GM12878 (cell line): Measurements from ENCODE around the gene ZNF276. TPM values are rescaled to one million over a fixed set of nuclear protein-coding genes. Genes with fewer than 3 reads are reported as not detected.

Source experiments
- ATAC-seq: fragments of 200-7000 bp; cut with Tn5 transposase; 3 replicates; pipeline ENCODE4 v1.9.1; 2020; ENCODE audit warnings: mild to moderate bottlenecking, moderate library complexity
- BruUV-seq: library from RNA; stranded (reverse); fragments of 400-500 nt; replicated peaks from 2 replicates; lab custom pipeline; 2021; lab: Mats Ljungman, UMichigan
- CTCF ChIA-PET: fragments of 300-600 bp; sonication (Branson Sonifier 250); formaldehyde crosslinking; extraction: SDS; loops from one replicate; lab custom pipeline; 2021; ENCODE audit warnings: inconsistent platforms; lab: Yijun Ruan, JAX
- POLR2A ChIA-PET: fragments of 350-600 bp; formaldehyde crosslinking; extraction: SDS; loops from one replicate; lab custom pipeline; 2021; ENCODE audit warnings: inconsistent platforms; lab: Charles Lee
- RAD21 ChIA-PET: fragments of 300-600 bp; sonication (Branson Sonifier 250); formaldehyde crosslinking; loops from one replicate; lab custom pipeline; 2023; ENCODE audit warnings: antibody characterized with exemption; ENCODE audit not compliant: unreplicated experiment; lab: Charles Lee
- SMC1A ChIA-PET: fragments of 300-600 bp; sonication (Branson Sonifier 250); formaldehyde crosslinking; loops from one replicate; lab custom pipeline; 2023; ENCODE audit not compliant: unreplicated experiment, uncharacterized antibody; lab: Charles Lee
- DNase-seq: peaks from one replicate; pipeline ENCODE4 v3.0.0-alpha.2; 2011; ENCODE audit warnings: low read depth, low spot score
- FAIRE-seq: peaks from 3 replicates; lab custom pipeline; 2011; peaks lifted over from hg19 to GRCh38; lab: Jason Lieb, UNC
- H2AFZ ChIP-seq: 2 replicates; pipeline ENCODE4 v1.6.0; 2011; ENCODE audit warnings: low read depth, low read length, control low read depth; ENCODE audit not compliant: control insufficient read depth
- H3K27ac ChIP-seq: 2 replicates; pipeline ENCODE4 v1.5.1; 2011; ENCODE audit warnings: control low read depth; ENCODE audit not compliant: control insufficient read depth, insufficient read depth
- H3K27me3 ChIP-seq, 2 experiments: replicated peaks in 1 of 2; 2 replicates each; pipeline versions ENCODE4 v1.6.0 to v1.6.1; 2011; ENCODE audit warnings: low read length in 1 of 2; ENCODE audit not compliant: control insufficient read depth in 2 of 2, insufficient read depth in 2 of 2
- H3K36me3 ChIP-seq, 2 experiments: 2 replicates each; pipeline ENCODE4 v1.5.1; 2011; ENCODE audit warnings: low read length in 1 of 2; ENCODE audit not compliant: control insufficient read depth in 2 of 2, insufficient read depth in 2 of 2
- H3K4me1 ChIP-seq: 2 replicates; pipeline ENCODE4 v1.6.1; 2011; ENCODE audit warnings: mild to moderate bottlenecking, low read length, moderate library complexity, mixed read lengths; ENCODE audit not compliant: control insufficient read depth, insufficient read depth
- H3K4me2 ChIP-seq: 2 replicates; pipeline ENCODE4 v1.6.0; 2011; ENCODE audit warnings: control low read depth; ENCODE audit not compliant: control insufficient read depth, insufficient read depth
- H3K4me3 ChIP-seq: fragments of 200-600 bp; sonication (generic); 2 replicates; pipeline ENCODE4 v1.5.1; 2016
- H3K79me2 ChIP-seq: 2 replicates; pipeline ENCODE4 v1.6.0; 2011; ENCODE audit warnings: low read length; ENCODE audit not compliant: control insufficient read depth, insufficient read depth
- H3K9ac ChIP-seq: 2 replicates; pipeline ENCODE4 v1.8.0; 2011; ENCODE audit warnings: low read length, control low read depth, mixed read lengths; ENCODE audit not compliant: control insufficient read depth, insufficient read depth
- H3K9me3 ChIP-seq: replicated peaks from 3 replicates; pipeline ENCODE4 v1.5.1; 2011; ENCODE audit warnings: mild to moderate bottlenecking, low read length; ENCODE audit not compliant: control insufficient read depth, insufficient read depth
- H4K20me1 ChIP-seq: 2 replicates; pipeline ENCODE4 v1.6.0; 2011; ENCODE audit not compliant: control insufficient read depth, insufficient read depth
- ASH2L ChIP-seq: fragments of 300-600, 200-600 bp; sonication (generic); IDR thresholded peaks from 2 replicates; pipeline ENCODE4 v1.6.1; 2017; ENCODE audit warnings: low read depth, mild to moderate bottlenecking, borderline replicate concordance
- BCL11A ChIP-seq: IDR thresholded peaks from 2 replicates; pipeline ENCODE4 v1.6.1; 2011; ENCODE audit warnings: low read depth, low read length
- CHD4 ChIP-seq: fragments of 200-600 bp; sonication (generic); IDR thresholded peaks from 2 replicates; pipeline ENCODE4 v1.6.1; 2016; ENCODE audit warnings: mild to moderate bottlenecking
- GABPA ChIP-seq: IDR thresholded peaks from 2 replicates; pipeline ENCODE4 v1.6.1; 2014; ENCODE audit warnings: antibody characterized with exemption, low read depth, mild to moderate bottlenecking, inconsistent platforms
- IRF4 ChIP-seq: IDR thresholded peaks from 2 replicates; pipeline ENCODE4 v1.6.1; 2011; ENCODE audit warnings: low read depth, low read length
- SIN3A ChIP-seq: IDR thresholded peaks from 2 replicates; pipeline ENCODE4 v1.6.1; 2012; ENCODE audit warnings: low read depth, low read length, improper control_type of control experiment
- TAF1 ChIP-seq: IDR thresholded peaks from 2 replicates; pipeline ENCODE4 v1.6.1; 2011; ENCODE audit warnings: mild to moderate bottlenecking, low read depth, low read length, borderline replicate concordance
- TCF12 ChIP-seq: IDR thresholded peaks from 2 replicates; pipeline ENCODE4 v1.6.1; 2011; ENCODE audit warnings: low read depth, mild to moderate bottlenecking, low read length
- WGBS: methylation state at CpG from one replicate; pipeline ENCODE4 v1.1.6; 2016; ENCODE audit warnings: low lambda C conversion rate; ENCODE audit not compliant: insufficient replicate concordance, insufficient coverage; ENCODE audit errors: missing lambda C conversion rate; 5-methylcytosine and 5-hydroxymethylcytosine counted together
- in situ Hi-C: fragments of 300-500 bp; cut with MboI; formaldehyde crosslinking; loops from 9 replicates; pipeline ENCODE4 v1.14.3; 2018; ENCODE audit warnings: mixed read lengths
- intact Hi-C: fragments of 100-400 bp; cut with micrococcal nuclease; formaldehyde crosslinking; loops from one replicate; pipeline ENCODE4 v1.14.2; 2022; ENCODE audit not compliant: unreplicated experiment
- polyA plus RNA-seq, 11 experiments: library from polyadenylated mRNA; depleted of rRNA in 4 of 11; unstranded in 6 of 11; stranded (reverse) in 5 of 11; fragments of >200 nt; fragmentation: Nextera tagmentation in 4 of 11; fragmentation: Illumina TruSeq in 1 of 11; extraction: Ambion mirVana in 4 of 11; extraction: Trizol in 1 of 11; gene quantifications; 1 replicate in 1 of 11; 2 replicates in 10 of 11; pipeline versions ENCODE4 v1.2.1 to v1.2.3, GENCODE V29; 2011 to 2016; ENCODE audit warnings: inconsistent platforms in 2 of 11, missing spikeins in 2 of 11, low read depth in 1 of 11
- total RNA-seq, 4 experiments: library from RNA; depleted of rRNA in 3 of 4; stranded (reverse); fragments of >200 nt in 3 of 4; fragmentation: Illumina TruSeq in 1 of 4; extraction: Trizol in 1 of 4; gene quantifications; 2 replicates each; pipeline versions ENCODE4 v1.2.1 to v1.2.3, GENCODE V29; 2013 to 2021
- TF ChIP-seq, protein P1 (sequence below): fragments of 450-650 bp; IDR thresholded peaks from 2 replicates; pipeline ENCODE4 v1.6.1; 2017; ENCODE audit warnings: mild to moderate bottlenecking, moderate library complexity
- TF ChIP-seq, protein P2 (sequence below): fragments of 450-650 bp; IDR thresholded peaks from 2 replicates; pipeline ENCODE4 v1.6.1; 2016; ENCODE audit warnings: mild to moderate bottlenecking
- TF ChIP-seq, protein P3 (sequence below): IDR thresholded peaks from 2 replicates; pipeline ENCODE4 v1.6.1; 2012; ENCODE audit warnings: low read depth, low read length, improper control_type of control experiment

ZNF276 gene
- total and polyA plus RNA-seq, 10 of the 15 experiments (the other 5 are each of a cell fraction or from before 2014, with no cell fraction given), result 0.27 to 22.7 (median 8.7) TPM

DNA sequence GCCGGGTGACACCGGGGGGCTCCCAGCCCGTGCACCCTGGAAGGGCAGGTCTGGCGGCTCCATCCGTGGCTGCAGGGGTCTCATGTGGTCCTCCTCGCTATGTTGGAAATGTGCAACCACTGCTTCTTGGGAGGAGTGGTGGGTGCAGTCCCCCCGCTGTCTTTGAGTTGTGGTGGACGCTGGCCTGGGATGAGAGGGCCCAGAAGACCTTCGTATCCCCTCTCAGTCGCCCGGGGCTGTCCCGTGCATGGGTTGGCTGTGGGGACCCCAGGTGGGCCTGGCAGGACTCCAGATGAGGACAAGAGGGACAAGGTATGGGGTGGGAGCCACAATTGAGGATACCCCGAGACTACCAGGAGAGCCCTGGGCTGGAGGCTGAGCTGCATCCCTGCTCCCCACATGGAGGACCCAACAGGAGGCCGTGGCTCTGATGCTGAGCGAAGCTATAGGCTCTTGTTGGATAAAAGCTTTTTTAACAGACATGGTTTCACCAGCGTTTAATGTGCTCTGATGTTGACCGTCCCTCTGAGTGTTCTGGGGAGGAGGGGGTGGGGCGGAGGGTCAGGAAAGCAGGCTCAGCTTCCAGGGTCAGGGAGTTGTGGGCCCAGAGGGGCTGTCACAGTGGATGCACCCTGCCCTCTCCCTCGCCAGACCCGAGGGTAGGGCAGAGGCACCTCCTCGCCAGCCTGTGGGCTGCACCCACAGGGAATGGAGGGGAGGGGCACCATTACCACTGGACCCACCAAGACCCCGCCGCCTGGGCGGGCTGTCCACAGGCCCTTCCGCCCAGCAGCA, 25.3 kb upstream of the ZNF276 start:
- Histone ChIP-seq H3K4me2 (peak overlapping the region; percentile 27; the same call in 1 of the 2 replicates), H3K27ac (no peak overlapping the region), H2AFZ (no peak overlapping the region), H4K20me1 (no peaks in the 10 kb centered on the region; the same call in 1 of the 2 replicates), H3K9ac (no peak overlapping the region), H3K9me3 (no peaks in the 10 kb centered on the region), H3K4me1 (peaks cover 19% of the 10 kb centered on the region), H3K4me3 (no peak overlapping the region), H3K36me3 (peaks cover 0 to 14% of the 10 kb centered on the region in 2 experiments; a peak in 3 of 4 replicates), H3K79me2 (no peaks in the 10 kb centered on the region), H3K27me3 (no peaks in the 10 kb centered on the region)
- FAIRE-seq (no peak), DNase-seq (no peak), ATAC-seq (no peak)
- CTCF ChIA-PET, result interaction anchor here (1.2 kb wide), 1 partner anchor 97 kb away, joined by 3 read pairs; no protein-coding TSS in a partner anchor
- TSS peak; percentile 56 for BruUV-seq
- POLR2A ChIA-PET, result interaction anchor here (1.4 to 1.5 kb wide), 2 partner anchors 8 to 10 kb away, joined by 3 to 4 read pairs; partner anchors contain the start of gene CDK10
- intact Hi-C loops, result no loop called here
- TF ChIP-seq BCL11A (no peak), TAF1 (no peak), GABPA (no peak), ASH2L (no peak), CHD4 (no peak), IRF4 (no peak), TCF12 (no peak), SIN3A (no peak)
- TF ChIP-seq, protein P1, sequence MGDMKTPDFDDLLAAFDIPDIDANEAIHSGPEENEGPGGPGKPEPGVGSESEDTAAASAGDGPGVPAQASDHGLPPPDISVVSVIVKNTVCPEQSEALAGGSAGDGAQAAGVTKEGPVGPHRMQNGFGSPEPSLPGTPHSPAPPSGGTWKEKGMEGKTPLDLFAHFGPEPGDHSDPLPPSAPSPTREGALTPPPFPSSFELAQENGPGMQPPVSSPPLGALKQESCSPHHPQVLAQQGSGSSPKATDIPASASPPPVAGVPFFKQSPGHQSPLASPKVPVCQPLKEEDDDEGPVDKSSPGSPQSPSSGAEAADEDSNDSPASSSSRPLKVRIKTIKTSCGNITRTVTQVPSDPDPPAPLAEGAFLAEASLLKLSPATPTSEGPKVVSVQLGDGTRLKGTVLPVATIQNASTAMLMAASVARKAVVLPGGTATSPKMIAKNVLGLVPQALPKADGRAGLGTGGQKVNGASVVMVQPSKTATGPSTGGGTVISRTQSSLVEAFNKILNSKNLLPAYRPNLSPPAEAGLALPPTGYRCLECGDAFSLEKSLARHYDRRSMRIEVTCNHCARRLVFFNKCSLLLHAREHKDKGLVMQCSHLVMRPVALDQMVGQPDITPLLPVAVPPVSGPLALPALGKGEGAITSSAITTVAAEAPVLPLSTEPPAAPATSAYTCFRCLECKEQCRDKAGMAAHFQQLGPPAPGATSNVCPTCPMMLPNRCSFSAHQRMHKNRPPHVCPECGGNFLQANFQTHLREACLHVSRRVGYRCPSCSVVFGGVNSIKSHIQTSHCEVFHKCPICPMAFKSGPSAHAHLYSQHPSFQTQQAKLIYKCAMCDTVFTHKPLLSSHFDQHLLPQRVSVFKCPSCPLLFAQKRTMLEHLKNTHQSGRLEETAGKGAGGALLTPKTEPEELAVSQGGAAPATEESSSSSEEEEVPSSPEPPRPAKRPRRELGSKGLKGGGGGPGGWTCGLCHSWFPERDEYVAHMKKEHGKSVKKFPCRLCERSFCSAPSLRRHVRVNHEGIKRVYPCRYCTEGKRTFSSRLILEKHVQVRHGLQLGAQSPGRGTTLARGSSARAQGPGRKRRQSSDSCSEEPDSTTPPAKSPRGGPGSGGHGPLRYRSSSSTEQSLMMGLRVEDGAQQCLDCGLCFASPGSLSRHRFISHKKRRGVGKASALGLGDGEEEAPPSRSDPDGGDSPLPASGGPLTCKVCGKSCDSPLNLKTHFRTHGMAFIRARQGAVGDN, result no peak
- TF ChIP-seq, protein P2, sequence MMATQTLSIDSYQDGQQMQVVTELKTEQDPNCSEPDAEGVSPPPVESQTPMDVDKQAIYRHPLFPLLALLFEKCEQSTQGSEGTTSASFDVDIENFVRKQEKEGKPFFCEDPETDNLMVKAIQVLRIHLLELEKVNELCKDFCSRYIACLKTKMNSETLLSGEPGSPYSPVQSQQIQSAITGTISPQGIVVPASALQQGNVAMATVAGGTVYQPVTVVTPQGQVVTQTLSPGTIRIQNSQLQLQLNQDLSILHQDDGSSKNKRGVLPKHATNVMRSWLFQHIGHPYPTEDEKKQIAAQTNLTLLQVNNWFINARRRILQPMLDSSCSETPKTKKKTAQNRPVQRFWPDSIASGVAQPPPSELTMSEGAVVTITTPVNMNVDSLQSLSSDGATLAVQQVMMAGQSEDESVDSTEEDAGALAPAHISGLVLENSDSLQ, result no peak
- TF ChIP-seq, protein P3, sequence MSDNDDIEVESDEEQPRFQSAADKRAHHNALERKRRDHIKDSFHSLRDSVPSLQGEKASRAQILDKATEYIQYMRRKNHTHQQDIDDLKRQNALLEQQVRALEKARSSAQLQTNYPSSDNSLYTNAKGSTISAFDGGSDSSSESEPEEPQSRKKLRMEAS, result no peak
- RAD21 ChIA-PET, result no interaction called here
- WGBS, result 73% methylated on average over 25 of the region's 25 CpGs
- SMC1A ChIA-PET, result no interaction called here
- in situ Hi-C loops, result no loop called here
